ENCODE data around the gene RARB.

Gene RARB

DNA sequence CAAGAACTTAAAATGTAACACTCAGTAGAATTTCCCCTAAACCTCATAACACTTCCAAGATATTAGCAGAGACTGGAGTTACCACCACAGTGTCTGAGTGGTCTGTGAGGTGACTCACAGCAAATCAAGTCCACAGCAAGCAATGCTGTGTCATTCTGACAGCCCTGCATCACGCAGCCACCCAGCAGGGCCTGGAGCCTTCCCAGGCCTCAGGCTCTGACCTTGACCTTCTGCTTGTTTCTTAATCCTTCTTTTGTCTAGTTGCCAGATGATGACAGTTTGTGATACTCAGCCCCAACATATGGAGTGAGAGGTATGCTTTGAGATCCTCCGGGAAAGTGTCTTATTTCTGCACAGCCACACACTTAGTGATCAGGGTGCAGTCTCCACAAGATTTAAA lies 154.2 kb downstream of the RARB start:
- no peak for DNase-seq

DNA sequence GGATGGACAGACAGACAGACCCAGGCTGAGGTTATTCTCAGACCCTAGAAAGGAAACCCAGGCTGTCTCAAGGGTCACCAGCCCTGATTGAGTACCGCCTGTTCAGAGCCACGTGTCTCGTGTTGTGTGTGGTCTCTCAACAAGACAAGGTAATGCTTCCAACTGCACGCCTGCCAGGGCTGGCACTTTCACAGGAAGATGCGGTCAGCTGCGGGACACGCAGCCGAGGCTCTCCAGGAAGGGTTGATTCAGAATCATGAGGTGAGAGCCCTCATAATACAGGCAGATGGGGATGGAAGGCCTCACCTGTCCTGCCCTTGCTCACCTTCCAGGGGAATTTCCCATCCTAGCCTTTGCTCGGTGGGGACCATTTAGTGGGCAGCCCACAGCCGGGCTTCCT lies 155.3 kb downstream of the RARB start:
- no peak for DNase-seq

GRCh38 chr3:25584011-25584789 lies 156.1 kb downstream of the RARB start:
- DNase-seq, result no peak

GRCh38 chr3:25585361-25586166 lies 157.5 kb downstream of the RARB start:
- no peak for DNase-seq

DNA sequence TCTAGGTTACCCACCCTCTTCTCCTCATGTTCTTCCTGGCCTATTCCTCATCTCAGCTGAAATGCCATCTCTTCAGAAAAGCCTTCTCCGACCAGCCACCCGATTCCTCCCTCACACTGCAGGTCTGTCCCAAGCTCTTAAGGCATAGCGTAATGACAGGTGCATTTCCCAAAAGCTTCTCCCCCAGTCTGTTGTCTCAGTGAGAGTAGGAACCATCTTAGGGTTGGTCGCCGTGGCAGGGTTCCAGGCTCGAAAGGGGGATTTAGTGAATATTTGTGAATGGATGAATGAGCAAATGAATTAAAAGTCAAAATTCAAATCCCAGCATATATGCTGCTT lies 158.1 kb downstream of the RARB start:
- no peak for DNase-seq

DNA sequence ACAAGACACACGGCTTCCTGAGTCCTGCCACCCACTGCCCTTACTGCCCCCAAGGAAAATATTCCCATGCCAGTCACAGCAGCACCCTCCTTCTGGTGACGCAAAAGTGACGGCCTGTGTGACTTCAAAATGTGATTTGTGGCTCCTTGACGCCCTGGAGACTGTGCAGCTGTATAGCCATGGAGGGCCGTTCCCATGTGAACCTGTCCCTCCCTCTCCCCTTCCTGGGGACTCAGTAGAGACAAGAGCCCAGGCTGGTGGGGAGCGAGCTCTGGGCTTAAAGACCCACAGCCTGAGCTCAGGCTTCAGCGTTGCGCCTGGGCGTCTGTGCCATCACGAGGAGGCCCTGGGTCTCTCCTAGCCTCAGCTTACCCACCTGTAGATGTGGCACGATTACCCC lies 158.5 kb downstream of the RARB start:
- no peak for DNase-seq

DNA sequence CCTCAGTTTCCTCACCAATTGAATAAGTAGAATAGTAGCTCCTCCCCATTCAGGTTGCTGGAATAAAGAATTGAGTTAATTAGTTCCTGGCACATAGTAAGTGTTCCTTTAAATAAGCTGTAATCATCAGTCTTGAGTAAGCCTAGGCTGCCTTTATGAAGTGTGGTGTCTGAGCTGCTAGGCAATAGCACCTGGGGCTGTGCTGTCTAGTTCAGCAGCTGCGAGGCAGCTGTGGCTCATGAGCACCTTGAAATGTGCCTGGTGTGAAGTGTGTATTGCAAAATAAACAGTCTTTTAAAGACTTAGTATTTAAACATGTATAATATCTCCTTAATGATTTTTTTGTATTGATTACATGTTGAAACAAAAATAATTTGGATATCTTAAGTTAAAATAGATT lies 159.0 kb downstream of the RARB start:
- no peak for DNase-seq

GRCh38 chr3:25587526-25587925 lies 159.5 kb downstream of the RARB start:
- no peak for DNase-seq

- DNase-seq, result no peak
Observed at GRCh38 chr3:25587975-25588374, 159.9 kb downstream of the RARB start.

- no peak for DNase-seq
Observed at GRCh38 chr3:25588441-25589103, 160.5 kb downstream of the RARB start.

DNA sequence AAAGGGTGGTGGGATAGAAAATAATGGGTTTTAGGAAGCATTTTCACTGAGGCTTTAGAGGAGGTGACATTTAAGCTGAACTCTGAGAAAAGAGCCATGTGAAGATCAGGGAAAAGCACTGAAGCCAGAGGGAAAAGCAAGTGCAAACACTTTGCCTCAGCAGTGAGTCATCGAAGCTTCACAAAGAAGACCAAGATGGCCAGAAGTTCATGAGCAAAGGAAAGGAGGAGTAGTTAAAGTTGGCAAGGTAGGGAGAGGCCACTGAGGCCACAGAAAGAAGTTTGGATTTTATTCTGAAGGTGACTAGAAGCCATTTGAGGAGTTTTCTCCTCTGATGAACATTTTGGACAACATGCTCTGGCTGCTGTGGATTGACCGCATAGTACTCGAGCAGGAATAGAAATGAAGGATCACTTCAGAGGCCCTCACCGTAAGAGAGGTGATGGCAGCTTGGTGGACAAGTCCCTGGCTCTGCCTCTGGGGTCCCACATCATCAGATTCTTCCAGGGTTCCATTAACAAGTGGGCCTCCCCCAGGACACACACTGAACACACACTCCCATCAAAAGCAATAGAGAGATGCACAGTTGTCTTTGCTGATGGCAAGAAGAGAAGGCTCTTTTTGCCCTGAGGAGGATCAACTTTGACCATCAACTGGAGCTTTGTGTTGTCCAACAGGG lies 161.2 kb downstream of the RARB start:
- no peak for DNase-seq

DNA sequence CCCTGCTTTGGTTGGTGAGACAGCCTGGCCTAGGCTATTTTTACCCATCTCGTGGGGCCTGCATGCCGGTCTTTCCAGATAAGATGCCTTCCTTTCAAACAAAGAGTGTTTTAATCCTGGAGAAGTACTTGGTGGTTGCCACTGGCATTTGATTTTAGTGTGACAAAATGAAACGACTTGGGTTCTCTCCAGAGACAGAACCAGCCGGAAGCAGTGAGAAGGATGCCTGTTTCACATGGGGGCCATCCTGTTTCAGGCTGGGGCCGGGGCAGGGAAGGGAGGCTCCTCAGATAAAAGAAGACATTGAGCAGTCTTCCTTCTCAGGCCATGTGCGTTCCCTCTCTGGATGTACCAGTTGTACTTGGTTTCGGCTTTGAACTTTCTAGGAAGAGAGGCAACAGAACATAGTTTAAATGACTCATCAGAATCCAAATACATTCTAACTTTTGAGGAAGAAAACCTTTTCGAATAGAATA lies 161.8 kb downstream of the RARB start:
- DNase-seq, result no peak

- no peak for DNase-seq
Observed at GRCh38 chr3:25592510-25592968, 164.5 kb downstream of the RARB start.

- no peak for DNase-seq
Observed at GRCh38 chr3:25593001-25593400, 164.9 kb downstream of the RARB start.

DNA sequence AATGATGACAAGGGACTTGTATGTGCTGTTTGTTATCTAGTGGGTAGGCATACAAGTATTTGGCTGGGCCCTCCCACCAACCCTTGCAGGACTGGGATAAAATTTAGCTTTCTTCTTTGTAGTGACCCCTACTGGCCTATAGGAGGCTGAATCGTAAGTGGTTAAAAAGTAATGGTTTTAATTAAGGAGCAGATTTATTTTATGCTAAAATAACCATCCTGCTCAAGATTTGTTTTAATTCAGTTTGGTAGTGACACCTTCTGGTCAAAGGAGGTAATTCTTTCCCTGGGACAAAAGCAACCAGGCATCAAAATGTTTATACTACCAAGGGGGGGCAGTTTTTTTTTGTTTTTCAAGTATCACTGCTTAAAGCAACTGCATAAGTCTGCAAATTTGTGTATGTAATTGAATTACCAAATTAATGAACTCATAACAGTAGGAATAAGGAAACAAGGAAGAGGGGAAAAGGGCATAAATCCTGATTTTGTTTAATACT lies 166.0 kb downstream of the RARB start:
- peak; percentile 43 for DNase-seq

GRCh38 chr3:25597535-25598101 lies 169.6 kb downstream of the RARB start:
- no peak for DNase-seq

DNA sequence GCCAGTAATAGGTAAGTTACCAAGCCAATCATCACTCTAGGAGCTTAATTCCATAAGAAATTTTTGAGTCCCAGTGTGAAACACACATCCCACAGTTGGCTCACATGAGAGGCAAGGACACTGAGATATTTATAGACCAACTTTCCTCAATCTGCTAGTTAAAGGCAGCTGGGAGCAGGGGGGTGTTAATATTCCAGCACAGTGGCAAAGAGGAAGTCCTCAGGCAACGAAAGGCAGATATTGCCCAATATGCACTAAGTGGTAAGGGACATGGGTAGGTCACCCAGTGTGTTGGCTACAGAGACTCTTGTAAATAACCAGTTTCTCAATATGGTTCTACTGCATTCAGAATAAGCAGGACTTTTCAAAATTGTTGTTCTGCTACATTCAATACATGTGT lies 175.6 kb downstream of the RARB start:
- DNase-seq, result no peak

DNA sequence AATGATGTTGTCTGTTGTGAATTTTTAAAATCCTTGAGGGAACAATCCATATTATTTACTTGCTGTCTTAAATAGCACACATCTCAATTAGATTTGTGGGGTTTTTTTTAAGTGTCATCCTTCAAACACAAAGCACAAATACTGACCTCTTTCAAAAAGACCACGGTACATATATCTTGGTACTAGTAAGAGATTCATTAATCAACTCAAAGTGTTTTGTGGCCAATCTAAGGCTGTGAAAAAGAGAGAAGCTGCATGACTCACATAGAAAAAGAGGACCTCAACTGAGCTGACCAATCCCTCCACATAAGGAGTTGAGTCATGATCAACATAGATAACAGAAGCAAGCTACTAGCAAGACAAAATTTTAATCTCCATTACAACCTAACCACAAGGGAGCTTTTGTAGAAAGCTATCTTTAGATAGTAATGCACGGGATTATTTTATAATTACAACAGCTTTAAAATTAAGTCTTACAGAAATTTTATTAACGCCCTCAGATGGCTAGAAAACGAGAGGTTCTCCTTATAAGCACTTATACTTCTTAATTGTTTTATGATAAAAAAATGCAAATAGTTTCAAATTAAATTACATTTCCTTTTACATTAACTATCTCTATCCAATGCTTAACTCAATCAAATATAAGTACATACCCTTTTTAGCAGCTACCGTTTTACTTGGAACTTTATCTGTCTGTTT lies 176.2 kb downstream of the RARB start:
- no peak for DNase-seq

- no peak for DNase-seq
Observed at GRCh38 chr3:25610167-25610566, 182.1 kb downstream of the RARB start.

DNA sequence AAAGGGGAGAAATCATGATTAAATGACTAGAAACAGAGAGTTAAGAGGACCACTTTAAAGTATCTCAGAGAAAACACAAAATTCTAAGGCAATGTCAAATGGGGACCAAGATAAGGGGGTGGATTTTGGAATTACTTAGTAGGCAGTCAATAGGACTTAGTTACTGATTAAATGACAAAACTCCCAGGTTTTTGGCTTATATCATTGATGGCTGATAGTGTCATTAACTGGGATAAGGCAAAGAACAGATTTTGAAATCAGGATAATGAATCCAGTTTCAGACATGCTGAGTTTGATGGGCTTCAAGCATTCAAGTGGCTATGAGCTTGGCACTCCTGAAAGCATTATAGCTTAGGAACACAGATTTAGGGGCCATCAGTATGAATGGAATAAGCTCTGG lies 182.7 kb downstream of the RARB start:
- no peak for DNase-seq

- no peak for DNase-seq
Observed at GRCh38 chr3:25611193-25611592, 183.1 kb downstream of the RARB start.

DNA sequence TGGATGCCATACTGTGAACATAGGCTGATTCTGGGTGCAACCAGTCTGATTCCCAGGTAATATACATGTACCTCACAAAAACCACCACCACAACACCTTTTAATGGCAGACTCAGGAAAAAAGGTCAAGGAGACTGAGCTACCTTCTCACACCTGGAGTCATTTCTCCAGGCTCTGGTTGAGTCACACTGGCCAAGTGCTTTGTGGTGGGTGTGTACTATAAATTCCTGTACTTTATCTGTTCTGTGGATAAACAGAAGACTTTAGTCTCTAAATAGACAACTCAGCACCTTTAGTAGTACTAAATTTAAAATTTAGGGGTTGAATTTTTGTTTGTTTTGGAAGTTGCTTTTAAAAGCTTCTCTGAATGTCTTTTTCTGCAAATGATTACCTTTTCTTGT lies 190.0 kb downstream of the RARB start:
- no peak for DNase-seq
